ENCODE results near the gene PIK3CB. TPM values are rescaled to one million over a fixed set of nuclear protein-coding genes. Genes with fewer than 3 reads are reported as not detected.

Gene PIK3CB
- total and polyA plus RNA-seq, 9 donors: 10.6 to 27.1 (median 16.5) TPM

- WGBS, 3 donors: 86 to 90% (median 89%) methylated on average over 3 of the region's 3 CpGs
- no peak overlapping the region for H3K4me3 ChIP-seq
- intact Hi-C loops (cut with DNase I): no loop called here
- no peak overlapping the region for H3K27ac ChIP-seq
- TF ChIP-seq POLR2A (IDR thresholded peaks at IDR 0.05): no peak
- TF ChIP-seq CTCF (IDR thresholded peaks at IDR 0.05): no peak
- no peak for TF ChIP-seq EP300 (IDR thresholded peaks at IDR 0.05)
- no peaks in the 10 kb centered on the region for H3K27me3 ChIP-seq
- peaks cover 2% of the 10 kb centered on the region for H3K4me1 ChIP-seq (ENCODE audit: insufficient read depth)
- no peaks in the 10 kb centered on the region for H3K36me3 ChIP-seq
- DNase-seq: no peak
- no peaks in the 10 kb centered on the region for H3K9me3 ChIP-seq
Observed at GRCh38 chr3:138817695-138818094, 17.0 kb downstream of the PIK3CB start.

DNA sequence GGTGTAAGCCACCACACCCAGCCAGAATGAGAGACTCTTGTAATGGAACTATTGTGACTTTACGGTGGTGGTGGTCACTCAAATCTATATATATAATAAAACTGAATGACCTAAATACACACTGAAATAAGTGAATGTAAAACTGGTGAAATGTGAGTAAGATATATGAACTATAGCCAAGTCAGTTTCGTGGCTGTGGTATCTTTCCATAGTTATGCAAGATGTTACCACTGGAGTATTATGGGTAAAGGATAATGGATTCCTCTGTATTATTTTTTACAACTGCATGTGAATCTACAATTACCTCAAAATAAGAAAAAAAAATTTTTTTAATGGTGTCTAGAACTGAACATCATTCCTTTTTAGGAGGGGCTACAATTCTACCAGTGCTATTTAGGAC, 21.9 kb downstream of the PIK3CB start:
- DNase-seq: no peak
- Histone ChIP-seq H3K9me3 (no peaks in the 10 kb centered on the region), H3K4me3 (no peak overlapping the region), H3K27me3 (no peaks in the 10 kb centered on the region), H3K4me1 (ENCODE audit: insufficient read depth) (no peaks in the 10 kb centered on the region), H3K27ac (no peak overlapping the region), H3K36me3 (no peaks in the 10 kb centered on the region)
- intact Hi-C loops (cut with DNase I): no loop called here
- 92 to 95% (median 95%) methylated on average over 2 of the region's 2 CpGs for WGBS, 3 donors
- no peak for TF ChIP-seq POLR2A (IDR thresholded peaks at IDR 0.05)
- TF ChIP-seq CTCF (IDR thresholded peaks at IDR 0.05): no peak
- TF ChIP-seq EP300 (IDR thresholded peaks at IDR 0.05): no peak

GRCh38 chr3:138809500-138810256, 25.1 kb downstream of the PIK3CB start:
- no peaks in the 10 kb centered on the region for H3K27me3 ChIP-seq
- no peaks in the 10 kb centered on the region for H3K36me3 ChIP-seq
- TF ChIP-seq POLR2A (IDR thresholded peaks at IDR 0.05) (no peak), CTCF (IDR thresholded peaks at IDR 0.05) (no peak), EP300 (IDR thresholded peaks at IDR 0.05) (no peak)
- peaks cover 3% of the 10 kb centered on the region for H3K4me1 ChIP-seq (ENCODE audit: insufficient read depth)
- H3K9me3 ChIP-seq: no peaks in the 10 kb centered on the region
- H3K27ac ChIP-seq: no peak overlapping the region
- DNase-seq: no peak
- intact Hi-C loops (cut with DNase I): no loop called here
- WGBS, 3 donors: 88 to 93% (median 89%) methylated on average over 6 of the region's 6 CpGs
- no peak overlapping the region for H3K4me3 ChIP-seq

DNA sequence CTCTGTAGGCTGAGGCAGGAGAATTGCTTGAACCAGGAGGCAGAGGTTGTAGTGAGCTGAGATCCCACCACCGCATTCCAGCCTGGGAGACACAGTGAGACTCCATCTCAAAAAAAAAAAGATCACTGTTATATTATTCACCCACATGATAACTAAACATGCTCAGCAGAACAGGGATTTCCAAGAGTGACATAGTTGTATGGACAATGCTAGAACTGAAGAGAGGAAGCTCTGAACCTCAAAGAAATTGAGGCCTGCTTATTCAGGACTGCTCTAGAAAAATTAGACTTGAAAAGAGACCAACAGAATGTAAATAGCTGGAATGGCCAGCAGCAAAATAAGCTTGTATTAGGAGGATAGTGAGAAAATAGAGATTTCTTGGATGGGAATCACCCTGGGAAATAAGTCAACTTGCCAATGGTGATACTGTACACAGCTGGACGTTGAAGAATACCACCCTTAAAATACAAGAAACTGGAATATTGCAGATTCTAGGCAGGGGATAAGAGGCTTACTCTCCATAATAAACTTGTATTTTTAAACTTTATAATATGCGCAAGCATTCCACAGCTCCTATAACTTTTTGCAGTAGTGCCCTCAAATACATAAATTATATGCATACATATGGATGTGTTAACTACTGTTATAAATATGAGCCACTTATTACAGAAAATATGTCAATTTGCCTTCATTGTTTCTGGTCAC, 28.2 kb downstream of the PIK3CB start:
- WGBS, 3 donors: 35 to 68% (median 55%) methylated on average over 3 of the region's 3 CpGs
- intact Hi-C loops (cut with DNase I): no loop called here
- H3K27ac ChIP-seq: no peak overlapping the region
- H3K36me3 ChIP-seq: no peaks in the 10 kb centered on the region
- no peak overlapping the region for H3K4me3 ChIP-seq
- TF ChIP-seq CTCF (IDR thresholded peaks at IDR 0.05) (no peak), EP300 (IDR thresholded peaks at IDR 0.05) (no peak), POLR2A (IDR thresholded peaks at IDR 0.05) (no peak)
- DNase-seq: no peak
- H3K4me1 ChIP-seq (ENCODE audit: insufficient read depth): peaks cover 5% of the 10 kb centered on the region
- no peaks in the 10 kb centered on the region for H3K9me3 ChIP-seq
- no peaks in the 10 kb centered on the region for H3K27me3 ChIP-seq
